ENCODE results near the gene LMTK3.

DNA sequence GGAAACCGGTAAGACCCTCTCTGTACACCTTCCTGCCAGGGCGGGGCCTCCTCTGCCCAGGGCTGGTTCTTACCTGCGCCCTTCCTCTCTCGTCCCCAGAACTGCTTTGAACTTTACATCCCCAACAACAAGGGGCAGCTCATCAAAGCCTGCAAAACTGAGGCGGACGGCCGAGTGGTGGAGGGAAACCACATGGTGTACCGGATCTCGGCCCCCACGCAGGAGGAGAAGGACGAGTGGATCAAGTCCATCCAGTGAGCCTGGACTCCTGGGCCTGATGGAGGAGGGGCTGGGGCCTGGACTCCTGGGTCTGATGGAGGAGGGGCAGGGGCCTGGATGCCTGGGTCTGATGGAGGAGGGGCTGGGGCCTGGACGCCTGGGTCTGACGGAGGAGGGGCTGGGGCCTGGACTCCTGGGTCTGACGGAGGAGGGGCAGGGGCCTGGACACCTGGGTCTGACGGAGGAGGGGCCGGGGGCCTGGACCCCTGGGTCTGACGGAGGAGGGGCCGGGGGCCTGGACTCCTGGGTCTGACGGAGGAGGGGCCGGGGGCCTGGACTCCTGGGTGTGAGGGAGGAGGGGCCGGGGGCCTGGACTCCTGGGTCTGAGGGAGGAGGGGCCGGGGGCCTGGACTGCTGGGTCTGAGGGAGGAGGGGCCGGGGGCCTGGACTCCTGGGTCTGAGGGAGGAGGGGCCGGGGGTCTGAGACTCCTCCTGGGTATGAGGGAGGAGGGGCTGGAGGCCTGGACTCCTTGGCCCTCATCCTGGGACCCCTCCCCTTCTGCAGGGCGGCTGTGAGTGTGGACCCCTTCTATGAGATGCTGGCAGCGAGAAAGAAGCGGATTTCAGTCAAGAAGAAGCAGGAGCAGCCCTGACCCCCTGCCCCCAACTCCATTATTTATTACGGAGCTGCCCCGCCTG lies 33.0 kb downstream of the LMTK3 start:
- no peak for TF ChIP-seq EP300 (IDR thresholded peaks at IDR 0.05; ENCODE audit: borderline replicate concordance in 1 of 2, low read depth in 1 of 2, low read length in 1 of 2)
- TF ChIP-seq, protein P1, sequence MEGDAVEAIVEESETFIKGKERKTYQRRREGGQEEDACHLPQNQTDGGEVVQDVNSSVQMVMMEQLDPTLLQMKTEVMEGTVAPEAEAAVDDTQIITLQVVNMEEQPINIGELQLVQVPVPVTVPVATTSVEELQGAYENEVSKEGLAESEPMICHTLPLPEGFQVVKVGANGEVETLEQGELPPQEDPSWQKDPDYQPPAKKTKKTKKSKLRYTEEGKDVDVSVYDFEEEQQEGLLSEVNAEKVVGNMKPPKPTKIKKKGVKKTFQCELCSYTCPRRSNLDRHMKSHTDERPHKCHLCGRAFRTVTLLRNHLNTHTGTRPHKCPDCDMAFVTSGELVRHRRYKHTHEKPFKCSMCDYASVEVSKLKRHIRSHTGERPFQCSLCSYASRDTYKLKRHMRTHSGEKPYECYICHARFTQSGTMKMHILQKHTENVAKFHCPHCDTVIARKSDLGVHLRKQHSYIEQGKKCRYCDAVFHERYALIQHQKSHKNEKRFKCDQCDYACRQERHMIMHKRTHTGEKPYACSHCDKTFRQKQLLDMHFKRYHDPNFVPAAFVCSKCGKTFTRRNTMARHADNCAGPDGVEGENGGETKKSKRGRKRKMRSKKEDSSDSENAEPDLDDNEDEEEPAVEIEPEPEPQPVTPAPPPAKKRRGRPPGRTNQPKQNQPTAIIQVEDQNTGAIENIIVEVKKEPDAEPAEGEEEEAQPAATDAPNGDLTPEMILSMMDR (IDR thresholded peaks at IDR 0.05), result no peak
- TF ChIP-seq JUND (IDR thresholded peaks at IDR 0.05), result no peak
- TF ChIP-seq TEAD4 (IDR thresholded peaks at IDR 0.05; ENCODE audit: borderline replicate concordance, insufficient read depth), result no peak
- TF ChIP-seq, protein P2, sequence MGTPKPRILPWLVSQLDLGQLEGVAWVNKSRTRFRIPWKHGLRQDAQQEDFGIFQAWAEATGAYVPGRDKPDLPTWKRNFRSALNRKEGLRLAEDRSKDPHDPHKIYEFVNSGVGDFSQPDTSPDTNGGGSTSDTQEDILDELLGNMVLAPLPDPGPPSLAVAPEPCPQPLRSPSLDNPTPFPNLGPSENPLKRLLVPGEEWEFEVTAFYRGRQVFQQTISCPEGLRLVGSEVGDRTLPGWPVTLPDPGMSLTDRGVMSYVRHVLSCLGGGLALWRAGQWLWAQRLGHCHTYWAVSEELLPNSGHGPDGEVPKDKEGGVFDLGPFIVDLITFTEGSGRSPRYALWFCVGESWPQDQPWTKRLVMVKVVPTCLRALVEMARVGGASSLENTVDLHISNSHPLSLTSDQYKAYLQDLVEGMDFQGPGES (IDR thresholded peaks at IDR 0.05; ENCODE audit: low read depth, low read length), result no peak
- no peak for TF ChIP-seq POLR2AphosphoS5 (IDR thresholded peaks at IDR 0.05; ENCODE audit: low read depth, low read length)
- TF ChIP-seq, protein P3, sequence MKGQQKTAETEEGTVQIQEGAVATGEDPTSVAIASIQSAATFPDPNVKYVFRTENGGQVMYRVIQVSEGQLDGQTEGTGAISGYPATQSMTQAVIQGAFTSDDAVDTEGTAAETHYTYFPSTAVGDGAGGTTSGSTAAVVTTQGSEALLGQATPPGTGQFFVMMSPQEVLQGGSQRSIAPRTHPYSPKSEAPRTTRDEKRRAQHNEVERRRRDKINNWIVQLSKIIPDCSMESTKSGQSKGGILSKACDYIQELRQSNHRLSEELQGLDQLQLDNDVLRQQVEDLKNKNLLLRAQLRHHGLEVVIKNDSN (IDR thresholded peaks at IDR 0.05; ENCODE audit: borderline replicate concordance, low read depth), result no peak
- TF ChIP-seq RAD21 (IDR thresholded peaks at IDR 0.05; ENCODE audit: low read length), result no peak

Data from SK-N-SH (cell line).